Activated naive CD4-positive, alpha-beta T cell treated with anti-CD3 and anti-CD28 coated beads, Interleukin-2, amount 50 U/mL, for 16 hours (primary cell): ENCODE measurements around the gene GJB3.
"Not testable (repeated sequence)": the region's sequence is repeated elsewhere in the genome, so short reads cannot be mapped to it uniquely, and the experiment has no call there.

Source experiments
- DNase-seq: peaks from one replicate; pipeline ENCODE4 v3.0.0-alpha.2; 2020

GJB3 gene

GRCh38 chr1:34781071-34781843, at the start of gene GJB3:
GJB3 (plus strand) TSS chr1:34781214; CDS start chr1:34784763, 3,549 bp downstream.
- no peak for DNase-seq

- not testable (repeated sequence) for DNase-seq
Measured at GRCh38 chr1:34732831-34733230, 48.2 kb upstream of the GJB3 start.

GRCh38 chr1:34736692-34737091, 44.3 kb upstream of the GJB3 start:
- no peak for DNase-seq

- not testable (repeated sequence) for DNase-seq
Measured at GRCh38 chr1:34737236-34737635, 43.8 kb upstream of the GJB3 start.

GRCh38 chr1:34739613-34740012, 41.4 kb upstream of the GJB3 start:
- DNase-seq: no peak

- no peak for DNase-seq
Measured at GRCh38 chr1:34740161-34740868, 40.7 kb upstream of the GJB3 start.

- peak; percentile 82 for DNase-seq
Measured at GRCh38 chr1:34742667-34743270, 38.2 kb upstream of the GJB3 start.

- DNase-seq: no peak
Measured at GRCh38 chr1:34743775-34744174, 37.2 kb upstream of the GJB3 start.

GRCh38 chr1:34744851-34745250, 36.2 kb upstream of the GJB3 start:
- DNase-seq: no peak

- no peak for DNase-seq
Measured at GRCh38 chr1:34745666-34746065, 35.3 kb upstream of the GJB3 start.

- no peak for DNase-seq
Measured at GRCh38 chr1:34746101-34746500, 34.9 kb upstream of the GJB3 start.

GRCh38 chr1:34746785-34747637, 34.0 kb upstream of the GJB3 start:
- no peak for DNase-seq

- no peak for DNase-seq
Measured at GRCh38 chr1:34747638-34747941, 33.4 kb upstream of the GJB3 start.

- DNase-seq: no peak
Measured at GRCh38 chr1:34749992-34750391, 31.0 kb upstream of the GJB3 start.

- no peak for DNase-seq
Measured at GRCh38 chr1:34750610-34751009, 30.4 kb upstream of the GJB3 start.

GRCh38 chr1:34753163-34753562, 27.9 kb upstream of the GJB3 start:
- no peak for DNase-seq

GRCh38 chr1:34754964-34755637, 25.9 kb upstream of the GJB3 start, which contains the start of gene GJB5:
GJB5 (plus strand) TSS chr1:34755047; CDS start chr1:34757331, 2,284 bp downstream.
- DNase-seq: no peak

- DNase-seq: no peak
Measured at GRCh38 chr1:34755961-34756360, 25.1 kb upstream of the GJB3 start.

GRCh38 chr1:34757386-34757785, 23.6 kb upstream of the GJB3 start:
- no peak for DNase-seq

GRCh38 chr1:34758751-34759150, 22.3 kb upstream of the GJB3 start:
- DNase-seq: no peak

- DNase-seq: no peak
Measured at GRCh38 chr1:34759503-34760357, 21.3 kb upstream of the GJB3 start, which contains the start of gene GJB4. GJB4 (plus strand) TSS chr1:34759740; CDS start chr1:34761255, 1,515 bp downstream.
